G401.6 (cell line): Measurements from ENCODE around the gene TPRN.

ENCODE experiments used
- FAIRE-seq: peaks from 2 replicates; lab custom pipeline; 2012; peaks lifted over from hg19 to GRCh38; lab: Jason Lieb, UNC

Gene TPRN

GRCh38 chr9:137159105-137160053, 41.2 kb downstream of the TPRN start:
- no peak for FAIRE-seq

DNA sequence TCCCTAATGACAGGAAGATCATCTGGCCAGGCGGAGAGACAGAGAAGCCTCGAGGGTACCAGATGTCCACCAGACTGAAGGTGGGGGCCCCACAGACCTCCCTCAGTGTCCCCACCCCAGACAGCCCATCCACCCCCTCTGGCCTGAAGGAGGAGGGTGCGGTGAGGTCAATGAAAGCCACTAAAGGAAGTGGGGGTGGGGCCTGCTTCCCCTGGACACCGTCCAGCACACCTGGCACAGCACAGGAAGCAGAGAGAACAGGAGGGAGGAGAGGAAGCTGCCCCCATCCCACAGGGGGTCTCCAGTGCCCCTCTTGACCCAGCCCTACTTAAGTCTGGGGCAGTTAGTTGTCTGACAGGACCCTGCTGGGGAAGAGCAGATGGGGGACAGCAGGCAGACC, 41.9 kb downstream of the TPRN start:
- FAIRE-seq = no peak

DNA sequence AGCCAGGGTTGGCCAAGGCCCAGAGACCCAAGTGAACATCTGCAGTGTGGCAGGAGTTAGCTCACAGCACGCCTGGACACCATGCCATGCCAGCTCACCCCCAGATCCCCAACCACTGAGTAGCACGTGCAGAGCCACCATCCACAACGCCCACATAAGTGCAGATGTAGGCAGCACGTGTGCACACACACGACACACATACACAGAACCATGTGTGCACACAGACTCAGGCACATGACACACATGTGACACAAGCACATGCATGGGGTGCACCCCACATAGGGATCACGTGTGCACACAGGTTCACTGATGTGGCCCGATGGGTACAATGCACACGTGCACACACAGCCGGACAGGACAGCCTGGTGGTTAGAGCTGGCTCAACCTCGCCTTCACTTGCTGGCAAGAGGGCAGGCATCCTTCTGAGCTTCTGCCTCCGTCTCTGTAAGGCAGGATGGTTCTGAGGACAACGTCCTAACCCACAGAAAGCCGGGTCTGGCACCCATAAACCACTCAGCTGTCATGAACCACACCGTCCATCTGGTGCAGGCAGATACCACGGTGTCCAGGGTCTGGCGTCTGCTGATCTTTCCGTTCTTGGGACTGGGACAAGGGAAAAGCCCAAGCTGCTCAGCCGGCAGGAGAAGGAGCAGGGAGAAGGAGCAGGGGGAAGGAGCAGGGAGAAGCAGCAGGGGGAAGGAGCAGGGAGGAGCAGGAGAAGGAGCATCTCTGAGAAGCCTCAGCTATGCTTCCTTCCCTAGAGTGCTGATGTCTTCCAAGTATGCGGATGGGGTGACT, 42.7 kb downstream of the TPRN start:
- FAIRE-seq = no peak

- FAIRE-seq = no peak
Observed at GRCh38 chr9:137156567-137157375, 43.8 kb downstream of the TPRN start.

GRCh38 chr9:137152844-137153405, 47.6 kb downstream of the TPRN start:
- FAIRE-seq = no peak

DNA sequence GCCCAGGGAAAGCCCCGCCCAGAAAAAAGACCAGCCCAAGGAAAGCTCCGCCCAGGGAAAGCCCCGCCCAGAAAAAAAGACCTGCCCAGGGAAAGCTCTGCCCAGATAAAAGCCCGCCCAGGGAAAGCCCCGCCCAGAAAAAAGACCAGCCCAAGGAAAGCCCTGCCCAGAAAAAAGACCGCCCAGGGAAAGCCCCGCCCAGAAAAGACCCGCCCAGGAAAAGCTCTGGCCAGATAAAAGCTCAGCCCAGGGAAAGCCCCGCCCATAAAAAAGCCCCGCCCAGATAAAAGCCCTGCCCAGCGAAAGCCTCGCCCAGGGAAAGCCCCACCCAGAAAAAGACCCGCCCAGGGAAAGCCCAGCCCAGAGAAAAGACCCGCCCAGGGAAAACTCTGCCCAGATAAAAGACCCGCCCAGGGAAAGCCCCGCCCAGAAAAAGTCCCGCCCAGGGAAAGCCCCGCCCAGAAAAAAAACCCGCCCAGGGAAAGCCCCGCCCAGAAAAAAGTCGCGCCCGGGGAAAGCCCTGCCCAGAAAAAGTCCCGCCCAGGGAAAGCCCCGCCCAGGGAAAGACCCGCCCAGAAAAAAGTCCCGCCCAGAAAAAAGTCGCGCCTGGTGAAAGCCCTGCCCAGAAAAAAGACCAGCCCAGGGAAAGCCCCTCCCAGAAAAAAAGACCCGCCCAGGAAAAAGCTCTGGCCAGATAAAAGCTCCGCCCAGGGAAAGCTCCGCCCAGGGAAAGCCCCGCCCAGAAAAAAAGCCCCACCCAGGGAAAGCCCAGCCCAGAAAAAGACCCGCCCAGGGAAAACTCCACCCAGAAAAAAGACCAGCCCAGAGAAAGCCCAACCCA, 49.7 kb downstream of the TPRN start:
- peak; percentile 60 for FAIRE-seq

DNA sequence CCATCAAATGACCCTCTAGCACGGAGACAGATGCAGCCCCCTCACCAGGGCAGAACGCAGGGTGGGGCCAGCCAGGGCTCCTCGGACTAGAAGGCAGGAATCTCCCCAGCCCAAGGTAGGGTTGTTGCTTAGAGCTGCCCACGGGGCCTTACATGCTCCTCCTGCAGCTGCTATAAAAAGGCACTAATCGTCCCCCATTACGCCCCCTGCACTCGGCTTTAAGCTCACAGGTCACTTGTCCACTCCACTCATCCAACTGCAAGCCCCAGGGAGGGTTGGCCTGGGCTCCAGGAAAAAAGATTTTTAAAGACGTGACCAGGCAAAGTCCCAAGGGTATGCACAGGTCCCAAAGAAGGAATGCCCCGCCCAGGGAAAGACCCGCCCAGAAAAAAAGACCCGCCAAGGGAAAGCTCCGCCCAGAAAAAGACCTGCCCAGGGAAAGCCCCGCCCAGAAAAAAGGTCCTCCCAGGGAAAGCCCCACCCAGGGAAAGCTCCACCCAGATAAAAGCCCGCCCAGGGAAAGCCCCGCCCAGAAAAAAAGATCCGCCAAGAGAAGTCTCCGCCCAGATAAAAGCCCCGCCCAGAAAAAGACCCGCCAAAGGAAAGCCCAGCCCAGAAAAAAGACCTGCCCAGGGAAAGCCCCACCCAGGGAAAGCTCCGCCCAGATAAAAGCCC, 50.5 kb downstream of the TPRN start:
- FAIRE-seq = peak; percentile 92

DNA sequence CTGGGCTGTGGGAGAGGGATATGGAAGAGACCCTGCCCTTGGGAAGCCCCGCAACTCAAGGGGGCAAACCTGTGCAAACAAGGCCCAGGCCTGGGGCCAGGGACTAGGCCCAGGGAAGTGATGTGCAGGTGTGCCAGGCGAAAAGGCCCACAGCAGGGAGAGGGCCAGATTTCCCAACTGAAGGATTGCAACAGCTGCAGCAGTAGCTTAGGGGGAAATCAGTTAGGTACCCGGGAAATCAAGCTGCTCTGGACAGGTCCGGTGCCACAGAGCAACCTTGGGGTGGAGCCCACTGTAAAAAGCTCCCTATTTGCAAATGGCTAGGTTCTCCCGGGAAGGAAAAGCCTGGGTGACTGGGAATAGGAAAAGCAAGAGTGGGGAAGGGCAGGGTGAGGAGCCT, 51.2 kb downstream of the TPRN start:
- no peak for FAIRE-seq

GRCh38 chr9:137148661-137149060, 51.9 kb downstream of the TPRN start:
- FAIRE-seq = no peak

DNA sequence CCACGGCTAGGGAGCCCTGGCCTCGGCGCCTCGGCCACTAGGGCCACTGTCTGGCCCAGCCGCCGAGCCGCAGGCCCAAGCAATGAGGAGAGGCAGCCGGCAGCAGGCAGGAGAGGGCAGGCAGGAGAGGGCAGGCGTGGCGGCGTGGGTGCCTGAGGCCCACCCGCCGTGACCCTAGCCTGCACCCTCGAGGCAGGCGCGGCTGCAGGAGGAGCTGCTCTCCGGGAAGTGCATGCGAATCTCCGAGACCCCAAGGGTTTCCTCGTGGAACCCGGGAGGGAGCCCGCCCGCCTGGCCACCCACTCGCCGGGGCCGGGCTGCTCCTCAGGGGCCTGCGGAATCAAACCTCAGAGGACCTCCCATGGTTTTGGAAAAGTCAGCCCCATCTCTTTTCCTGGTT, 52.3 kb downstream of the TPRN start:
- no peak for FAIRE-seq

GRCh38 chr9:137147793-137148160, 52.8 kb downstream of the TPRN start:
- no peak for FAIRE-seq

DNA sequence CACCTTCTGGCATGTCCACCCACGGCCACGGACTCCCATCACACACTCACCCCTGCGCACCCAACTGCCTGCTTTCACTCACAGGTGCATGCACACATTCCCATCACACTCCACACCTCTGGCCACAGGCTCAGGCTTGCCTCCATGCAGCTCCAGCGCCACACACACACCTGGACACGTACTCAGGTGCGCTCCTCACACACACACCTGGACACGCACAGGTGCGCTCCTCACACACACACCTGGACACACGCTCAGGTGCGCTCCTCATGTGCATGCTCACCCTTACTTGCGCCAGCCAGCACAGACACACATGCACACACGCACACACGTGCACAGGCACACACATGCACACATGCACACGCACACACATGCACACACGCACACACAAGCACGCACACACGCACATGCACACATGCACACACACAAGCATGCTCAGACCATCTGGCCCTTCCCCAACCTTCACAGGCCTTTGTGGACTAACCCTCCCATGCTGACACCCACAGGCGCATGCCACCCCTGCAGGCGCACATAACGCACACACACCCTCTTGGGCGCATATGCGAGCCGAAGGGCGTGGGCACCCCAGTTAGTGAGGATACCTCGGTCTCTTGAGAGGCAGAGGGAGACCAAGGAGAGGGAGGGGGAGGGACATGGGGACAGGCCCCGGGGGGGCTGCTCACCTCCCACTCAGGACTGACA, 53.3 kb downstream of the TPRN start:
- no peak for FAIRE-seq

- no peak for FAIRE-seq
Observed at GRCh38 chr9:137146527-137146918, 54.0 kb downstream of the TPRN start.

DNA sequence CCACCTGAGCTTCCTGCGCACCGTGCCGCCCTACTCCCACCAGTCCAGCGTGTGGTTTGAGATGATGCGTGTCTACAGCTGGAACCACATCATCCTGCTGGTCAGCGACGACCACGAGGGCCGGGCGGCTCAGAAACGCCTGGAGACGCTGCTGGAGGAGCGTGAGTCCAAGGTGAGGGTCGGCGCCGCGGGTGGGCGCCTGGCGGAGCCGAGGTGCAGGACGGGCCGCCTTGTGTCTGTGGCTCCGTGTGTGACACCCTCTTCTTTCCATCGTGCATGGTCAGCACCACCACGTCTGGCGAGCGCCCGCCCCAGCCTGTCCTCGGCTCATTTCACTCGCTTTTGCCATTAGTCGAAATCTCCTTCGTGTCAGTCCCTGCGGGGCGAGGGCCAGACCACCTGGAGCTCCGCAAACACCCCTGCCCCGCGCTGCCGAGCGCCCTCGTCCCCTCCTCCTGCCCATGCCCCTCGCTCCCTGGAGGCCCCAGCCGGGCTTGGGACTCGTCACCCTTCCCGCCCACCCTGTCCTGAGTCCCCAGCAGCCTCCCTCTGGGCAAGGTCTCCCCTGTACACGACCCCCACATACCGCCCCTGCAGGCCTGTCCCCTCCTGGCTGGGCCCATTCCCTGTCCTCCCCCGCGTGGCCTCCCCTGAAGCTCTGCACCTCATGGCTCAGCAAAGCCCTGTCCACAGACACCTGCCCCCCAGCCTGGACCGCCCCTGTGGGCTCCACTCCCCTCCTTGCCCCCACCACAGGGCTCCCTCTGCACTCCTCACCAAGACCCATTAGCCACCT, 54.6 kb downstream of the TPRN start:
- FAIRE-seq = no peak

GRCh38 chr9:137143459-137143858, 57.1 kb downstream of the TPRN start:
- no peak for FAIRE-seq

GRCh38 chr9:137141976-137142936, 58.3 kb downstream of the TPRN start:
- no peak for FAIRE-seq
